Endothelial cell (in vitro differentiated cells): ENCODE data around the gene KHDC1L. TPM values are rescaled to one million over a fixed set of nuclear protein-coding genes. Genes with fewer than 3 reads are reported as not detected.

Source experiments
- DNase-seq: peaks from one replicate; pipeline ENCODE4 v3.0.0; 2021; ENCODE audit warnings: low spot score
- H3K27ac Mint-ChIP-seq: one replicate; pipeline ENCODE4 v1.8.0; 2021; ENCODE audit warnings: mixed read lengths, inconsistent platforms; ENCODE audit not compliant: unreplicated experiment
- H3K27me3 Mint-ChIP-seq: one replicate; pipeline ENCODE4 v1.8.0; 2021; ENCODE audit warnings: mild to moderate bottlenecking, moderate library complexity, mixed read lengths, inconsistent platforms; ENCODE audit not compliant: unreplicated experiment
- H3K36me3 Mint-ChIP-seq: one replicate; pipeline ENCODE4 v1.8.0; 2021; ENCODE audit warnings: mild to moderate bottlenecking, low read depth, mixed read lengths, inconsistent platforms; ENCODE audit not compliant: unreplicated experiment
- H3K4me1 Mint-ChIP-seq: one replicate; pipeline ENCODE4 v1.8.0; 2021; ENCODE audit warnings: mild to moderate bottlenecking, mixed read lengths, inconsistent platforms; ENCODE audit not compliant: unreplicated experiment
- H3K4me3 Mint-ChIP-seq: one replicate; pipeline ENCODE4 v1.8.0; 2021; ENCODE audit warnings: mild to moderate bottlenecking, mixed read lengths, inconsistent platforms; ENCODE audit not compliant: unreplicated experiment
- H3K9me3 Mint-ChIP-seq: one replicate; pipeline ENCODE4 v1.8.0; 2021; ENCODE audit warnings: mixed read lengths, inconsistent platforms; ENCODE audit not compliant: unreplicated experiment
- total RNA-seq: library from RNA; stranded (reverse); fragmentation: NEBNext Ultra II Directional; extraction: Animal tissue kit (Norgen Biotek cat#: 25700); gene quantifications from one replicate; pipeline ENCODE4 v1.2.1, GENCODE V29; 2021; ENCODE audit not compliant: unreplicated experiment
- TF ChIP-seq, protein P1 (sequence below): fragments of 200-600 bp; sonication (generic); IDR thresholded peaks from one replicate; pipeline ENCODE4 v1.5.0; 2021; ENCODE audit warnings: antibody characterized with exemption; ENCODE audit not compliant: unreplicated experiment

Gene KHDC1L
- total RNA-seq, 1 donor from 2014 or later, result not detected

DNA sequence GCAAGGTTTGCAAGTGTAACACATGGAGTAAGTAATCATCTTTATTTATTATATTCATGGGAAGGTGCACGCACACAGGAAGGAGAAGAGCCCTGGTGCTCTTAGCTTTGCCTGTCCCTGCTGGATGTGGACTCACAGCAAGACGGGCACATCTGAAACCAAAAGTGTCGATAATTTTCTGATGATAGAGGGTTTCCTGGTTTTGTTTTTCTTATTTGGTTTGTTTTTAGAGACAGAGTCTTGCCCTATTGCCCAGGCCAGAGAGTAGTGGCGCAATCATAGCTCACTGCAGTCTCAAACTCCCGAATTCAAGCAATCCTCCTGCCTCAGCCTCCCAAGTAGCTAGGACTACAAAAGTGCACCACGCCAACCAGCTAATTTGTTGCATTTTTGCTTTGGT, 7.8 kb upstream of the KHDC1L start:
- no peaks in the 10 kb centered on the region for H3K9me3 Mint-ChIP-seq
- H3K4me3 Mint-ChIP-seq, result no peak overlapping the region
- no peaks in the 10 kb centered on the region for H3K4me1 Mint-ChIP-seq
- no peaks in the 10 kb centered on the region for H3K36me3 Mint-ChIP-seq
- H3K27me3 Mint-ChIP-seq, result peaks cover 1% of the 10 kb centered on the region
- no peak overlapping the region for H3K27ac Mint-ChIP-seq
- DNase-seq, result no peak
- TF ChIP-seq, protein P1, sequence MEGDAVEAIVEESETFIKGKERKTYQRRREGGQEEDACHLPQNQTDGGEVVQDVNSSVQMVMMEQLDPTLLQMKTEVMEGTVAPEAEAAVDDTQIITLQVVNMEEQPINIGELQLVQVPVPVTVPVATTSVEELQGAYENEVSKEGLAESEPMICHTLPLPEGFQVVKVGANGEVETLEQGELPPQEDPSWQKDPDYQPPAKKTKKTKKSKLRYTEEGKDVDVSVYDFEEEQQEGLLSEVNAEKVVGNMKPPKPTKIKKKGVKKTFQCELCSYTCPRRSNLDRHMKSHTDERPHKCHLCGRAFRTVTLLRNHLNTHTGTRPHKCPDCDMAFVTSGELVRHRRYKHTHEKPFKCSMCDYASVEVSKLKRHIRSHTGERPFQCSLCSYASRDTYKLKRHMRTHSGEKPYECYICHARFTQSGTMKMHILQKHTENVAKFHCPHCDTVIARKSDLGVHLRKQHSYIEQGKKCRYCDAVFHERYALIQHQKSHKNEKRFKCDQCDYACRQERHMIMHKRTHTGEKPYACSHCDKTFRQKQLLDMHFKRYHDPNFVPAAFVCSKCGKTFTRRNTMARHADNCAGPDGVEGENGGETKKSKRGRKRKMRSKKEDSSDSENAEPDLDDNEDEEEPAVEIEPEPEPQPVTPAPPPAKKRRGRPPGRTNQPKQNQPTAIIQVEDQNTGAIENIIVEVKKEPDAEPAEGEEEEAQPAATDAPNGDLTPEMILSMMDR, result no peak

DNA sequence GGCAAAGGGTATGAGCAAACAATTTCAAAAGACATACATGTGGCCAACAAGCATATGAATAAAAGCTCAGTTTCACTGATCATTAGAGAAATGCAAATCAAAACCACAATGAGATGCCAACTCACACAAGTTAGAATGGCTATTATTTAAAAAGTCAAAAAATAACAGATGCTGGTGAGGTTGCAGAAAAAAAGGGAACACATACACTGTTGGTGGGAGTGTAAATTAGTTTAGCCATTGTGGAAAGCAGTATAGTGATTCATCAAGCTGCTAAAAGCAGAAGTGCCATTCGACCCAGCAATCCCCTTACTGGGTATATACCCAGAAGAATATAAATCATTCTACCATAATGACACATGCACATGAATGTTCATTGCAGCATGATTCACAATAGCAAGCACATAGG, 6.7 kb upstream of the KHDC1L start:
- DNase-seq, result no peak
- no peak overlapping the region for H3K27ac Mint-ChIP-seq
- TF ChIP-seq, protein P1, result no peak
- no peak overlapping the region for H3K4me3 Mint-ChIP-seq
- no peaks in the 10 kb centered on the region for H3K9me3 Mint-ChIP-seq
- peaks cover 1% of the 10 kb centered on the region for H3K27me3 Mint-ChIP-seq
- H3K4me1 Mint-ChIP-seq, result no peaks in the 10 kb centered on the region
- H3K36me3 Mint-ChIP-seq, result no peaks in the 10 kb centered on the region

DNA sequence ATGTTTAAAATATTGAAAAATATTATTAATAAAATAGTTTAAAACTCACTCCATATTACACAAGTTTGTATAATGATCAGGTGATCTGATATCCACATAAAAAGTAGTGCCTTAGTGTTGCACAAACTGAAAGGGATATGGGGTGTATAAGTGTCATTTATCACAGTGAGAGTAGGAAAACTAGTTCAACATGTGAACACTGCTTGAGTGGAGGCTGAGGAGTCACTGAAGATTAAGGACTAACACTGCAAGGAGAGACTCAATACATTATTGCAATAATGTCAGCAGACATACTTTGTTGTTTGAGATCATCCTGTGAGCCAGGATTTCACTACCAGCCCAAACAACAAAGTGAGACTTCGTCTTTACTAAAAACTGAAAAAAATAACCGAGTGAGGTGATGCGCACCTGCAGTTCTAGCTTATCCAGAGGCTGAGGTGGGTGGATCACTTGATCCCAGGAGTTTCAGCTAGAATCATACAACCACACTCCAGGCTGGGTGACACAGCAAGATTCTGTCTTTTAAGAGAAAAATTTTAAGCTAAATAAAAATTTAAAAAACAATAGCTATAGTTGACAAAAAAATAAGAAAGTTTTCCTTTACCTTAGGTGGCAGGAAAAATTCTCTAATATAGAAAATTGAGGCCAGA, 2.4 kb upstream of the KHDC1L start:
- no peaks in the 10 kb centered on the region for H3K9me3 Mint-ChIP-seq
- no peaks in the 10 kb centered on the region for H3K27me3 Mint-ChIP-seq
- H3K4me1 Mint-ChIP-seq, result no peaks in the 10 kb centered on the region
- no peak for DNase-seq
- H3K4me3 Mint-ChIP-seq, result no peak overlapping the region
- TF ChIP-seq, protein P1, result no peak
- H3K27ac Mint-ChIP-seq, result no peak overlapping the region
- H3K36me3 Mint-ChIP-seq, result no peaks in the 10 kb centered on the region

DNA sequence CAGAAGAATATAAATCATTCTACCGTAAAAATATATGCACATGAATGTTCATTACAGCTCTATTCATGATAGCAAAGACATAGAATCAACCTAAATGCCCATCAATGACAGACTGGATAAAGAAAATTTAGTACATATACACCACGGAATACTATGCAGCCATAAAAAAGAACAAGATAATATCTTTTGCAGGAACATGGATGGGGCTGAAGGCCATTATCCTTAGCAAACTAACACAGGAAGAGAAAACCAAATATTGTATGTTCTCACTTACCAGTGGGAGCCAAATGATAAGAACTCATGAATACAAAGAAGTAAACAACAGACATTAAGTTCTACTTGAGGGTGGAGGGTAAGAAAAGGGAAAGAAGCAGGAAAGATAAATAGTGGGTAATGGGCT, 8.4 kb downstream of the KHDC1L start:
- no peak for DNase-seq
- no peaks in the 10 kb centered on the region for H3K4me1 Mint-ChIP-seq
- no peaks in the 10 kb centered on the region for H3K27me3 Mint-ChIP-seq
- H3K4me3 Mint-ChIP-seq, result no peak overlapping the region
- TF ChIP-seq, protein P1, result no peak
- H3K27ac Mint-ChIP-seq, result no peak overlapping the region
- no peaks in the 10 kb centered on the region for H3K9me3 Mint-ChIP-seq
- H3K36me3 Mint-ChIP-seq, result no peaks in the 10 kb centered on the region

DNA sequence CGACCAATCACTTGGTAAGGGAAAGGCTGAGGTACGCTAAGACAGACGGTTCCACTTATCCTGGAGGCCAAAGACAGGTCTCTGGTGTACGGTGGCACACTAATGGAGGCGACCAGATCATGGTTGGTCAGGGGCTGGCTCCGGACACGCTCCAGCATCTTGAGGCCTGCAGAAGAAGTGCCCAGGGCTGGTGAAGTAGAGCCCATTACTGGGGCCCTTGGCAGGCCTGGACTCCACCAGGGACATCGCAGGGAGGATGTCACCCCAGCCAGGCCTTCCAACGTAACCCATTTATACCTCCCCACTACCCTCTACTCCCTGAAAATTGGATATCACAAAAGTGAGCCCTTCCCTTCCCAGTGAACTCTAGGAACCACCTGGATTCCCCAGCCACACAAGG, 16.2 kb downstream of the KHDC1L start:
- H3K27ac Mint-ChIP-seq, result no peak overlapping the region
- H3K27me3 Mint-ChIP-seq, result peaks cover 2% of the 10 kb centered on the region
- DNase-seq, result no peak
- no peaks in the 10 kb centered on the region for H3K9me3 Mint-ChIP-seq
- no peaks in the 10 kb centered on the region for H3K4me1 Mint-ChIP-seq
- no peaks in the 10 kb centered on the region for H3K36me3 Mint-ChIP-seq
- TF ChIP-seq, protein P1, result no peak
- H3K4me3 Mint-ChIP-seq, result no peak overlapping the region
